SK-N-SH (cell line): ENCODE results near the gene SCT. TPM values are rescaled to one million over a fixed set of nuclear protein-coding genes. Genes with fewer than 3 reads are reported as not detected.

Experiments
- CTCF ChIA-PET: fragments of 300-600, 350-600 bp; formaldehyde crosslinking; extraction: SDS; loops from one replicate; lab custom pipeline; 2021; lab: Yijun Ruan, JAX
- POLR2A ChIA-PET: fragments of 350-600 bp; sonication (Branson Sonifier 250); formaldehyde crosslinking; extraction: SDS; loops from one replicate; lab custom pipeline; 2020; ENCODE audit warnings: antibody characterized with exemption, inconsistent platforms; lab: Yijun Ruan, JAX
- DNase-seq: peaks from one replicate; pipeline ENCODE4 v3.0.0; 2012
- H2AFZ ChIP-seq: fragments of 200-600 bp; sonication (generic); 2 replicates; pipeline ENCODE4 v1.8.1; 2016; ENCODE audit warnings: antibody characterized with exemption, mild to moderate bottlenecking, low read depth
- H3F3A ChIP-seq: fragments of 200-600 bp; sonication (generic); replicated peaks from 2 replicates; pipeline ENCODE3; 2016; ENCODE audit warnings: antibody characterized with exemption, mild to moderate bottlenecking; ENCODE audit not compliant: insufficient read depth
- H3K27ac ChIP-seq, 2 experiments: fragments of 200-500 bp in 1 of 2; fragments of 200-600 bp in 1 of 2; sonication (Bioruptor generic) in 1 of 2; sonication (generic), shearing (Covaris generic) in 1 of 2; 2 replicates each; pipeline versions ENCODE4 v1.5.1 to v1.6.1; 2014 to 2016; ENCODE audit warnings: low read depth in 2 of 2, inconsistent platforms in 1 of 2, low read length in 1 of 2, mild to moderate bottlenecking in 1 of 2, mixed read lengths in 1 of 2
- H3K27me3 ChIP-seq: fragments of 200-600 bp; sonication (generic), shearing (Covaris generic); 2 replicates; pipeline ENCODE4 v1.6.1; 2016; ENCODE audit warnings: mixed run types; ENCODE audit not compliant: insufficient read depth
- H3K36me3 ChIP-seq, 2 experiments: fragments of 200-500 bp in 1 of 2; fragments of 200-600 bp in 1 of 2; sonication (Bioruptor generic) in 1 of 2; sonication (generic) in 1 of 2; replicated peaks in 1 of 2; 2 replicates each; pipeline versions ENCODE3 to v1.5.1; 2014 to 2016; ENCODE audit warnings: low read length in 1 of 2, mild to moderate bottlenecking in 1 of 2; ENCODE audit not compliant: insufficient read depth in 2 of 2, control insufficient read depth in 1 of 2
- H3K4me1 ChIP-seq, 2 experiments: fragments of 200-500 bp in 1 of 2; fragments of 200-600 bp in 1 of 2; sonication (Bioruptor generic) in 1 of 2; sonication (generic), shearing (Covaris generic) in 1 of 2; 2 replicates each; pipeline versions ENCODE4 v1.5.1 to v1.6.1; 2014 to 2016; ENCODE audit warnings: low read depth in 1 of 2, low read length in 1 of 2, mixed run types in 1 of 2; ENCODE audit not compliant: insufficient read depth in 2 of 2, control insufficient read depth in 1 of 2
- H3K4me2 ChIP-seq: fragments of 200-600 bp; sonication (generic), shearing (Covaris generic); 2 replicates; pipeline ENCODE4 v1.6.1; 2017; ENCODE audit warnings: mixed run types
- H3K4me3 ChIP-seq, 2 experiments: fragments of 200-500 bp in 1 of 2; fragments of 200-600 bp in 1 of 2; sonication (Bioruptor generic) in 1 of 2; sonication (generic), shearing (Covaris generic) in 1 of 2; 2 replicates each; pipeline versions ENCODE4 v1.5.1 to v1.8.1; 2014 to 2016; ENCODE audit warnings: low read depth in 2 of 2, inconsistent platforms in 1 of 2, low read length in 1 of 2, mild to moderate bottlenecking in 1 of 2, mixed read lengths in 1 of 2, moderate library complexity in 1 of 2
- H3K79me2 ChIP-seq: fragments of 200-600 bp; sonication (generic); 2 replicates; pipeline ENCODE4 v1.8.1; 2017; ENCODE audit warnings: mild to moderate bottlenecking; ENCODE audit not compliant: insufficient read depth
- H3K9ac ChIP-seq: fragments of 200-600 bp; sonication (generic); 2 replicates; pipeline ENCODE4 v1.6.1; 2017; ENCODE audit warnings: mixed run types
- H3K9me2 ChIP-seq: fragments of 200-600 bp; sonication (generic); 2 replicates; pipeline ENCODE4 v1.6.1; 2017; ENCODE audit warnings: mixed run types
- H3K9me3 ChIP-seq: fragments of 200-600 bp; sonication (generic); 2 replicates; pipeline ENCODE4 v1.6.1; 2017; ENCODE audit warnings: mixed run types, mild to moderate bottlenecking, moderate library complexity
- H4K20me1 ChIP-seq: fragments of 200-600 bp; sonication (generic); 2 replicates; pipeline ENCODE4 v1.6.1; 2017; ENCODE audit warnings: mild to moderate bottlenecking, mixed run types; ENCODE audit not compliant: insufficient read depth
- CHD2 ChIP-seq: fragments of 150-350 bp; IDR thresholded peaks from 2 replicates; pipeline ENCODE4 v1.6.1; 2018; ENCODE audit warnings: low read length; ENCODE audit not compliant: partially characterized antibody
- CTCF ChIP-seq: fragments of 200-600 bp; sonication (generic); IDR thresholded peaks from 2 replicates; pipeline ENCODE4 v1.6.1; 2017; ENCODE audit warnings: antibody characterized with exemption, mild to moderate bottlenecking, moderate library complexity
- EP300 ChIP-seq, 2 experiments: IDR thresholded peaks; 2 replicates each; pipeline versions ENCODE4 v1.4.0 to v1.6.1; 2012; ENCODE audit warnings: borderline replicate concordance in 1 of 2, low read depth in 1 of 2, low read length in 1 of 2
- EZH2phosphoT487 ChIP-seq: fragments of 200-600 bp; sonication (generic); IDR thresholded peaks from 2 replicates; pipeline ENCODE4 v1.6.1; 2017; ENCODE audit warnings: low read depth, mixed run types, mild to moderate bottlenecking, antibody characterized with exemption, moderate library complexity, borderline replicate concordance
- FOXJ3 ChIP-seq: sonication (generic); formaldehyde crosslinking; IDR thresholded peaks from 2 replicates; pipeline ENCODE4 v1.5.1; 2020; ENCODE audit warnings: mild to moderate bottlenecking, missing genetic modification reagents
- GABPA ChIP-seq: IDR thresholded peaks from 2 replicates; pipeline ENCODE4 v1.4.0; 2012; ENCODE audit warnings: low read depth, mild to moderate bottlenecking
- GATA2 ChIP-seq: sonication (generic); formaldehyde crosslinking; IDR thresholded peaks from 2 replicates; pipeline ENCODE4 v1.5.0; 2020; ENCODE audit warnings: mild to moderate bottlenecking, missing genetic modification reagents
- IRF3 ChIP-seq: fragments of 150-350 bp; IDR thresholded peaks from 2 replicates; pipeline ENCODE4 v1.6.1; 2016; ENCODE audit warnings: mild to moderate bottlenecking, low read depth, low read length
- JUND ChIP-seq: IDR thresholded peaks from 2 replicates; pipeline ENCODE4 v1.4.0; 2012
- MAX ChIP-seq: IDR thresholded peaks from 2 replicates; pipeline ENCODE4 v1.4.0; 2012; ENCODE audit warnings: low read depth
- MEF2A ChIP-seq: IDR thresholded peaks from 2 replicates; pipeline ENCODE4 v1.4.0; 2012; ENCODE audit warnings: low read depth, borderline replicate concordance
- MXI1 ChIP-seq: IDR thresholded peaks from 2 replicates; pipeline ENCODE4 v1.6.1; 2012; ENCODE audit warnings: mild to moderate bottlenecking, low read depth, low read length, improper control_type of control experiment
- NFIC ChIP-seq: IDR thresholded peaks from 2 replicates; pipeline ENCODE4 v1.4.0; 2012; ENCODE audit warnings: borderline replicate concordance
- NRF1 ChIP-seq: IDR thresholded peaks from 2 replicates; pipeline ENCODE4 v1.6.1; 2012; ENCODE audit warnings: low read depth, mild to moderate bottlenecking, low read length
- POLR2AphosphoS5 ChIP-seq: IDR thresholded peaks from 2 replicates; pipeline ENCODE4 v1.6.1; 2012; ENCODE audit warnings: low read depth, low read length
- RAD21 ChIP-seq: IDR thresholded peaks from 2 replicates; pipeline ENCODE4 v1.6.1; 2012; ENCODE audit warnings: mild to moderate bottlenecking, low read length
- RCOR1 ChIP-seq: fragments of 150-350 bp; IDR thresholded peaks from 2 replicates; pipeline ENCODE4 v1.6.1; 2017; ENCODE audit warnings: antibody characterized with exemption, low read length
- RFX5 ChIP-seq: IDR thresholded peaks from 2 replicates; pipeline ENCODE4 v1.6.1; 2012; ENCODE audit warnings: mild to moderate bottlenecking, improper control_type of control experiment, low read length
- SMC3 ChIP-seq: IDR thresholded peaks from 2 replicates; pipeline ENCODE4 v1.6.1; 2012; ENCODE audit warnings: low read depth, low read length, improper control_type of control experiment
- TAF1 ChIP-seq: IDR thresholded peaks from 2 replicates; pipeline ENCODE4 v1.6.1; 2012; ENCODE audit warnings: low read depth, mild to moderate bottlenecking, low read length, moderate library complexity, borderline replicate concordance
- TCF12 ChIP-seq: IDR thresholded peaks from 2 replicates; pipeline ENCODE4 v1.4.0; 2012
- TEAD4 ChIP-seq: IDR thresholded peaks from 2 replicates; pipeline ENCODE4 v1.4.0; 2012; ENCODE audit warnings: mild to moderate bottlenecking, borderline replicate concordance; ENCODE audit not compliant: insufficient read depth
- YY1 ChIP-seq: IDR thresholded peaks from 2 replicates; pipeline ENCODE4 v1.4.0; 2012; ENCODE audit warnings: low read depth, mild to moderate bottlenecking
- ZBTB33 ChIP-seq: IDR thresholded peaks from 2 replicates; pipeline ENCODE4 v1.4.0; 2012; ENCODE audit warnings: low read depth, borderline replicate concordance
- whole genome bisulfite sequencing: methylation state at CpG from one replicate; pipeline ENCODE4 v1.1.6; 2017; ENCODE audit warnings: low lambda C conversion rate; 5-methylcytosine and 5-hydroxymethylcytosine counted together
- polyA plus RNA-seq, 3 experiments: library from polyadenylated mRNA; depleted of rRNA; stranded (reverse); fragments of >200 nt; gene quantifications; 2 replicates each; pipeline ENCODE4 v1.2.3, GENCODE V29; 2012

SCT gene
- polyA plus RNA-seq, 1 of the 3 experiments (the other 2 are of a cell fraction), result not detected

- no peaks in the 10 kb centered on the region for H3F3A ChIP-seq
- H3K27ac ChIP-seq, result no peak overlapping the region
- H3K9ac ChIP-seq, result no peak overlapping the region
- H3K9me2 ChIP-seq, result no peaks in the 10 kb centered on the region
- H2AFZ ChIP-seq, result no peak overlapping the region
- ChIA-PET CTCF (interaction anchor here (0.7 to 13.1 kb wide), 3 partner anchors 10 to 184 kb away, joined by 3 to 150 read pairs (median 3); no protein-coding TSS in a partner anchor), POLR2A (no interaction called here)
- no peak overlapping the region for H3K4me3 ChIP-seq
- no peaks in the 10 kb centered on the region for H3K9me3 ChIP-seq
- DNase-seq, result no peak
- 93% methylated on average over 13 of the region's 16 CpGs for WGBS
- no peaks in the 10 kb centered on the region for H3K4me1 ChIP-seq
- no peaks in the 10 kb centered on the region for H3K79me2 ChIP-seq
- H3K4me2 ChIP-seq, result no peak overlapping the region
- TF ChIP-seq POLR2AphosphoS5 (no peak), NFIC (no peak), ZBTB33 (no peak), EP300 (IDR thresholded peaks at IDR 0.05; ENCODE audit: borderline replicate concordance in 1 of 2, low read depth in 1 of 2, low read length in 1 of 2) (no peak), IRF3 (no peak), MEF2A (no peak), JUND (no peak), RAD21 (no peak), TCF12 (no peak), MXI1 (no peak), SMC3 (no peak), RCOR1 (no peak)
- H4K20me1 ChIP-seq, result 0 out of 2 replicates have a peak, but pooled peaks cover 4% of the 10 kb centered on the region
- no peaks in the 10 kb centered on the region for H3K27me3 ChIP-seq
- H3K36me3 ChIP-seq, result peaks cover 3 to 35% of the 10 kb centered on the region in 2 experiments
Observed at GRCh38 chr11:659532-660085, 32.6 kb upstream of the SCT start.

- no peaks in the 10 kb centered on the region for H3F3A ChIP-seq
- no peaks in the 10 kb centered on the region for H3K27me3 ChIP-seq
- POLR2A ChIA-PET, result no interaction called here
- H3K36me3 ChIP-seq, result peaks cover 0 to 33% of the 10 kb centered on the region in 2 experiments
- H3K4me3 ChIP-seq, result no peak overlapping the region
- WGBS, result 92% methylated on average over 14 of the region's 14 CpGs
- CTCF ChIA-PET, result interaction anchor here (1.3 to 13.1 kb wide), 2 partner anchors 67 to 103 kb away, joined by 3 to 150 read pairs; no protein-coding TSS in a partner anchor
- no peak for DNase-seq
- no peak overlapping the region for H3K9ac ChIP-seq
- H2AFZ ChIP-seq, result no peak overlapping the region
- no peak overlapping the region for H3K27ac ChIP-seq
- H3K9me2 ChIP-seq, result no peaks in the 10 kb centered on the region
- no peaks in the 10 kb centered on the region for H3K9me3 ChIP-seq
- H3K4me1 ChIP-seq, result no peaks in the 10 kb centered on the region
- H4K20me1 ChIP-seq, result 0 out of 2 replicates have a peak, but pooled peaks cover 4% of the 10 kb centered on the region
- no peak overlapping the region for H3K4me2 ChIP-seq
- TF ChIP-seq MXI1, result no peak
- no peak for TF ChIP-seq MAX
- no peak for TF ChIP-seq RFX5
- TF ChIP-seq TEAD4, result no peak
- TF ChIP-seq NRF1, result no peak
- no peak for TF ChIP-seq SMC3
- no peak for TF ChIP-seq EZH2phosphoT487
- TF ChIP-seq GABPA, result no peak
- TF ChIP-seq YY1, result no peak
- no peak for TF ChIP-seq FOXJ3
- TF ChIP-seq EP300 (IDR thresholded peaks at IDR 0.05; ENCODE audit: borderline replicate concordance in 1 of 2, low read depth in 1 of 2, low read length in 1 of 2), result no peak
- no peak for TF ChIP-seq CTCF
- TF ChIP-seq TAF1, result no peak
- no peak for TF ChIP-seq GATA2 (CRISPR knock-in tag)
- no peak for TF ChIP-seq MEF2A
- no peak for TF ChIP-seq NFIC
- no peak for TF ChIP-seq RCOR1
- no peak for TF ChIP-seq CHD2
- no peak for TF ChIP-seq RAD21
- no peaks in the 10 kb centered on the region for H3K79me2 ChIP-seq
Observed at GRCh38 chr11:657691-658126, 30.7 kb upstream of the SCT start.
